LNCAP (cell line): Measurements from ENCODE around the gene RER1.

ENCODE experiments used
- TF ChIP-seq, protein P1 (sequence below): fragments of 450-650 bp; IDR thresholded peaks from 2 replicates; pipeline ENCODE4 v1.5.1; 2017; ENCODE audit warnings: mild to moderate bottlenecking

The RER1 gene

DNA sequence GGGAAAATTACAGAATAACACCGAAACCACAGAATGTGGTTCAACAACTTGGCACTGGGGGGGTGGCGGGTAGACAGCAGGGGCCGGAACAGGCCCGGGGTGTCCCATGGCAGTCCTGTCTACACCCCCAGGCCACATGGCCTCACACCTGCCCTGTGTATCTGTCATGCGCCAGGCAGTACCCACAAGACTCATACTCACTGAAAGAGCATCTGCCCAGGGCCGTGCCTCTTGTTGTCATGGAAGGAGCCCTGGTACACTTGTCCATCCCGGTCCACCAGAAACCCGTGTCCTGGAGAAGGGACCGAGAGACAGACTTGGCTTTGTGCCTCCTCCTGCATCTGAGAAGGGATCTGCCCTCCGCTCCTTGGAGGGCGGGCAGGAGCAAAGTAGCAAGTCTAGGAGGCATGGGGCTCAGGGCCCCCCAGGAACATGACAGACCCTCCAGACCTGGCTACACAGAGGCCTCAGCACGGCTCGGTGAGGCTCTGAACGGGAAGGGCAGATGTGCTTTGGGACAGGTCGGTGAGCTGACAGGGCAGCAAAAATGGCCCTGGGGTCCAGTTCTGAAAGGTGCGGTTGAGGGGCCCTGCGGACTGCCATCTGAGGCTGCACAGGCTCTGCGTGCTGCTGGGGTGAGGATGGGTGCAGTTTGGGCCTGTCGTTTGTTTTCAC, 5.9 kb upstream of the RER1 start:
- TF ChIP-seq, protein P1, sequence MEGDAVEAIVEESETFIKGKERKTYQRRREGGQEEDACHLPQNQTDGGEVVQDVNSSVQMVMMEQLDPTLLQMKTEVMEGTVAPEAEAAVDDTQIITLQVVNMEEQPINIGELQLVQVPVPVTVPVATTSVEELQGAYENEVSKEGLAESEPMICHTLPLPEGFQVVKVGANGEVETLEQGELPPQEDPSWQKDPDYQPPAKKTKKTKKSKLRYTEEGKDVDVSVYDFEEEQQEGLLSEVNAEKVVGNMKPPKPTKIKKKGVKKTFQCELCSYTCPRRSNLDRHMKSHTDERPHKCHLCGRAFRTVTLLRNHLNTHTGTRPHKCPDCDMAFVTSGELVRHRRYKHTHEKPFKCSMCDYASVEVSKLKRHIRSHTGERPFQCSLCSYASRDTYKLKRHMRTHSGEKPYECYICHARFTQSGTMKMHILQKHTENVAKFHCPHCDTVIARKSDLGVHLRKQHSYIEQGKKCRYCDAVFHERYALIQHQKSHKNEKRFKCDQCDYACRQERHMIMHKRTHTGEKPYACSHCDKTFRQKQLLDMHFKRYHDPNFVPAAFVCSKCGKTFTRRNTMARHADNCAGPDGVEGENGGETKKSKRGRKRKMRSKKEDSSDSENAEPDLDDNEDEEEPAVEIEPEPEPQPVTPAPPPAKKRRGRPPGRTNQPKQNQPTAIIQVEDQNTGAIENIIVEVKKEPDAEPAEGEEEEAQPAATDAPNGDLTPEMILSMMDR, result no peak

GRCh38 chr1:2386636-2387611, 4.7 kb upstream of the RER1 start:
- TF ChIP-seq, protein P1, result no peak

- TF ChIP-seq, protein P1, result no peak
Measured at GRCh38 chr1:2388004-2388913, 3.4 kb upstream of the RER1 start.

DNA sequence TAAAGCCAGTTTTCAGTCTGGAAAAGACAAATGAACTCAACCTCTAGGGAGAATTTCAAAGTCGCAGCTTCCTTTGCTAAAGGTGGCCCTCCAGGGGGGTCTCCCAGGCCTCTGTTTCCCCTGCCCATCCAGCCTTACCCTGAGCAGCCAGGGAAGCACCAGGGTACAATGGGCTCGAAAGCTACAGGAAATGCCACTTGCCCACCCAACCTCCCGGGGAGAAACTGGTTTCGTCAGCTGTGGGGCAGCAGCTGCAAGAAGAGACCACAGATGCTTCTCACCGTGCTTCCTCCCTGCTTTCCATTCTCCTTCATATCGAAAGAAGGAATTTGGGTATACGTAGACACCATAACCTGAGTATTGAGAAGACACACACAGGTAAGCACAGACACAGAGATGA, 2.0 kb upstream of the RER1 start:
- TF ChIP-seq, protein P1, result no peak

DNA sequence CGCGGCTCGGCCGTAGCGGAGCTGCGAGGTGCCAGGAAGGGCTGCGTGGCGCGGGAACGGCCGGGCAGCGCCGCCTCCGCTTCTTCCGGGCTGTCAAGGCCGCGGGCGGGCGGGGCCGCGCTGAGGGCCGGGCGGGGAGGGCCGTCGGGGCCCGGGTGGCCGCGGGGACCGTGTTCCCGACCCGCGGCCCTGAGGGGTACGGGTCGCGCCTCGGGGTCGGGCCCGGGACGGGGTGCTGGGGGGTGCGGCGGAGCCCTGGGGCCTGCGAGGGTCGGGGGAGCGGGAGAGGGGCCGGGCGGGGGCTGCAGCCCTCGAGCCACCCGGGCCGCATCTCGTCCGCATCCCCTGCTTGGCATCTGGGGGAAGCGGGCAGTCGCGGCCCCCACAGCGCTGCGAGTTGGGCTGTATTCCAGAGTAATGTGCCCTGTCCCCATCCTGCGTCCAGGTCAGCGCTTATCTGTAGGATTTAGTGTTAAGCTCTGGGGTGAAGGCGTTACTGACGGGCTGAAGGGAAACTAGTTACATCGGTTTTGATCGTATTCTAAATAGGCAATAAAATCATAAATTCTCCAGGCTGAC, 379 bp downstream of the RER1 start:
- TF ChIP-seq, protein P1, result no peak

GRCh38 chr1:2392686-2393085, 1.0 kb downstream of the RER1 start:
- TF ChIP-seq, protein P1, result no peak

GRCh38 chr1:2393471-2393877, 1.8 kb downstream of the RER1 start:
- TF ChIP-seq, protein P1, result no peak
